Hematopoietic multipotent progenitor cell (in vitro differentiated cells): Measurements from ENCODE around the gene IFI6. TPM values are rescaled to one million over a fixed set of nuclear protein-coding genes. Genes with fewer than 3 reads are reported as not detected.
A peak's percentile ranks its signal among the peaks of the same experiment; 100 is the strongest.

Source experiments
- DNase-seq, 3 donors: peaks; one replicate each; pipeline ENCODE4 v3.0.0-alpha.2; 2011 to 2015; ENCODE audit warnings: low read depth in 2 of 3, low spot score in 2 of 3
- total RNA-seq: library from RNA; depleted of rRNA; stranded (reverse); fragments of >200 nt; gene quantifications from one replicate; pipeline ENCODE4 v1.2.3, GENCODE V29; 2012

The IFI6 gene
- total RNA-seq, 1 donor, result 118 TPM

- no peak for DNase-seq
Observed at GRCh38 chr1:27676410-27676809, 4.4 kb upstream of the IFI6 start.

- DNase-seq, result no peak
Observed at GRCh38 chr1:27672750-27673112, 739 bp upstream of the IFI6 start.

DNA sequence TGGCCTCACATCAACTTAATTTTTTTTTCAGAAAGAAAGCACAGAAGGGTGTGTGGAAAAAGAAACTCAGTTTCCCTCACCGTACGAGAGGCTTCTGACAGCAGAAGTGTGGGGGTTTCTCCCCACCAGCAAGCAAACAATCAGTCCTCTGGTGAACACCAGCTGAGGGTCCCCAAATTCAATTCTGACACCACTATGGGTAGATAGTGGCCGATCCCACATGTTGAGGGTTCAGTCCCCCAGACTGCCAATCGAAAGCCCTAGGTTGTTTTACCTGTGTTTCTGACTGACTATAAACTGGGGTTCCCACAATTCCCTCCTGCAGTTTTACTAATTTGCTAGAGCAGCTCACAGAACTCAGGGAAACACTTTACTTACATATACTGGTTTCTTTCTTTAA is 2.1 kb downstream of the IFI6 start:
- no peak for DNase-seq

DNA sequence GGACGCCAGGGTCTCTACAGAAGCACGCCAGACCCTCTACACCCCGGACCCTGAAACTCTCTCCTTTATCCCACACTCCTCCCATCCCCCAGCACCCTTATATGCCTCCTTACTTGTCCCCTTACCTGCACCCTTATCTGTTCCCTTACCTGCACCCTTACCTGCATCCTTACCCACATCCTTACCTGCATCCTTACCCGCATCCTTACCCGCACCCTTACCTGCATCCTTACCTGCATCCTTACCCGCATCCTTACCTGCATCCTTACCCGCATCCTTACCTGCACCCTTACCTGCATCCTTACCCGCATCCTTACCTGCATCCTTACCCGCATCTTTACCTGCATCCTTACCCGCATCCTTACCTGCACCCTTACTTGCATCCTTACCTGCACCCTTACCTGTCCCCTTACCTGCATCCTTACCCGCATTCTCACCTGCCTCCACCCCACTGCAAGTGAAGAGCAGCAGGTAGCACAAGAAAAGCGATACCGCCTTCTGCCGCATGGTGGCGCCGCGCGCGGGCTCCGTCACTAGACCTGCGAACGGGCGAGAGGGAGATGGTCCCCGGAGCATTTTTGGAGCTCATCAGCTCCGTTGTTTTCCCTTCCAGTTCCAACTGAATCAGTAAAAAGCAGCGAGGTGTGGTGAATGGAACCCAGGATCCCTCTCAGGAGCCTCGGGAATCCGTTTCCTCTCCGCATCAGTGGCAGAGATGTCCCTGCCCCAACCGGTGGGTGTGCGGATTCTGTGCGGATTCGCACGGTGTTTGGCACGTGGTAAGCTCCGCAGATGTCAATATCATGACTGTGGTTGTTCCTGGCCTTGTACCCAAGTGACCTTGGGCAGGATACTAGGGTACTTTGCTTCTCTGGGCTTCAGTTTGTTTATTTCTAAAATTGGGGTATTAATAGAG is 2.9 kb downstream of the IFI6 start:
- DNase-seq, result peak; percentile 68 to 79 (median 72)

GRCh38 chr1:27668121-27668807 is 3.7 kb downstream of the IFI6 start:
- DNase-seq, result no peak

- DNase-seq, result no peak
Observed at GRCh38 chr1:27666791-27667254, 5.2 kb downstream of the IFI6 start.

- DNase-seq, result no peak
Observed at GRCh38 chr1:27666294-27666693, 5.7 kb downstream of the IFI6 start.

- DNase-seq, result no peak
Observed at GRCh38 chr1:27665016-27665651, 6.9 kb downstream of the IFI6 start.

- no peak for DNase-seq
Observed at GRCh38 chr1:27664291-27664690, 7.7 kb downstream of the IFI6 start.

- DNase-seq, result peak; percentile 86 to 93 (median 91)
Observed at GRCh38 chr1:27662707-27663393, 9.1 kb downstream of the IFI6 start.

GRCh38 chr1:27662261-27662660 is 9.7 kb downstream of the IFI6 start:
- DNase-seq, result no peak

DNA sequence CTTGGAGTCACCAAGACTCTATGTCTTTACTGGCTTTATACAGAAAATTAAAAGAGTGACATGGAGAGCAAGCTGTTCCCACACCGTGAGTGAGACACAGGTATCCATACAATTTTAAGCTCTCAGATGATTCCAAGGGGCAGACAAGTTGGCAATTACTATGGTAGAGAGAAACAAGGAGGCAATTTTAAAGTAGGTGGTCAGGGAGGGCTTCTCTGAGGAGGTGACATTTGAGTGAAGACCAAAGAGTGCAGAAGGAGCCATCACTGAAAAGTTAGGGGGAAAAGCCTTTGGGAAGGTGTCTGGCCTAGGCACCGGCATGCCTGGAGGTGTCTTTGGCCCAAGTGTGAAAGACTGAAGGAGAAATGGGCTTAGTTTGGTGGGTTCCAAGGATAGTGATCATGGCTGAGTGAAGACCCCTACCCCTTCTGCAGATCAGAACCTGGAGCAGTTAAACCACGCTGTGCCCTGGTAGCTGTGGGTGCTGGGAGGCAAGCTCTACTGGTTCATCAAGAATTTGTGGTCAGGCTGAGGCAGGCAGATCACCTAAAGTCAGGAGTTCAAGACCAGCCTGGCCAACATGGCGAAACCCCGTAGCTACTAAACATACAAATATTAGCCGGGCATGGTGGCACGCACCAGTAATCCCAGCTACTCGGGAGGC is 10.4 kb downstream of the IFI6 start:
- DNase-seq, result no peak

GRCh38 chr1:27660300-27660835 is 11.6 kb downstream of the IFI6 start:
- no peak for DNase-seq

DNA sequence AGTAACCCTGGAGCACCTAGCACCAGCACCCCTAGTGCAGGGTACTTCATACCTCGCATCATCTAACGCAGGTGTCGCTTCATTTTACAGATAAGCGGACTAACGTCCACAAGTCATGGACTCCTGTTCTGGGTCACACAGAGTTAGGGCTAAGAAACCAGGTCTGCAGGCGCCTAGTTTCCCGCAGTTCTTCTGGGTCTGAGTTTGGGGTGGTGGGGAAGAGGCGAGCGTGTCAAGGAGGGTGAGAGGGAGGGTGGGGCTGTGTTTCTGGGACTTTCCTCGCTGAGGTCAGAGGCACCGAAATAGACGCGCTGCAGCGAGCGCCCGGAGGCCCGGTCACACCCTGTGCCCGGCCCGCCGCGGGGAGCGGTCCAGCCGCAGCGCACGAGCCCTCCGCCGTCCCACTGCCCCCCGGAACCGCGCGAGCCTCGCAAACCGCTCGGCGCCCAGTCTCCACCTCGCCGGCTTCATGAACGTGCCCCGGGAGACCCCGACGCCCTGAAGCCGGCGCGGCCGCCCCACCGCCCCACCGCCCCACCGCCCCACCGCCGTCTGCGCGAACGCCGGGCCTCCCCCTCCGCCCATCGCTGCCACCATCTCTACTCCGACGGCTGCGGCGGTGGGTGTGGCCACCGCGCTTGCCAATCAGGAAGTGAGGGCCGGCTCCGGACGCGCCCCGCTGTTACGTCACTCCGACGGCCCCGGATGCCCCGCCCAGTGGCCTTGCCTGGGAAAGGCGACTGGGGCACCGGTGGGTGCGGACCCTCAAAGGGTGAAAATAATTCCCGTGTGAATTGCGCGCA is 12.3 kb downstream of the IFI6 start:
- DNase-seq, result peak; percentile 68 to 86 (median 85)

DNA sequence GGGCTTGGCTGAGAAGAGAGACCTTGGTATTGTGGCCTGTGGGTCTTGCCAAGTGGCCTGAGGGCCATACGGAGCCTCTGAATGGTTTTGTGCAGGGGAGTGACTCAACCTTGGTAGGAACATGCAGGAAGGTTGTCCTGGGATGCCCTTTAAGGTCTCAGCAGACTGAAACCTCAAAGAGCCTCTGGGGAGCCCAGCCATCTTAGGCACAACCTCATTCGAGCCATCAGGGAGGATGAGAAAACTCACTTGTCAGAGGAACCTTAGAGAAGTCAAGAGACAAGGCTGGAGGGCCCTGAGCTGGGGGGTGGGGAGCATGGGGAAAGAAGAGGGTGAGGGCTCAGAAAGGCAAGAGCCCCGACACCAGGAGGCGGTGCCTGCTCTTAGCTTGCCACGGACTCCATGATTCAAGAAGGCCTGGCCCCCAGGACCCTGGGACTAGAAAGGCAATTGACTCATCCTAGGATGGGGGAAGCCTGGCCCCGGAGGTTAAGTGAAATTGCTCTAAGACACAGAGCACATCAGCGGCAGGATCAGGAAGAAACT is 13.0 kb downstream of the IFI6 start:
- peak in 1 of 3 donors; percentile 44 for DNase-seq

DNA sequence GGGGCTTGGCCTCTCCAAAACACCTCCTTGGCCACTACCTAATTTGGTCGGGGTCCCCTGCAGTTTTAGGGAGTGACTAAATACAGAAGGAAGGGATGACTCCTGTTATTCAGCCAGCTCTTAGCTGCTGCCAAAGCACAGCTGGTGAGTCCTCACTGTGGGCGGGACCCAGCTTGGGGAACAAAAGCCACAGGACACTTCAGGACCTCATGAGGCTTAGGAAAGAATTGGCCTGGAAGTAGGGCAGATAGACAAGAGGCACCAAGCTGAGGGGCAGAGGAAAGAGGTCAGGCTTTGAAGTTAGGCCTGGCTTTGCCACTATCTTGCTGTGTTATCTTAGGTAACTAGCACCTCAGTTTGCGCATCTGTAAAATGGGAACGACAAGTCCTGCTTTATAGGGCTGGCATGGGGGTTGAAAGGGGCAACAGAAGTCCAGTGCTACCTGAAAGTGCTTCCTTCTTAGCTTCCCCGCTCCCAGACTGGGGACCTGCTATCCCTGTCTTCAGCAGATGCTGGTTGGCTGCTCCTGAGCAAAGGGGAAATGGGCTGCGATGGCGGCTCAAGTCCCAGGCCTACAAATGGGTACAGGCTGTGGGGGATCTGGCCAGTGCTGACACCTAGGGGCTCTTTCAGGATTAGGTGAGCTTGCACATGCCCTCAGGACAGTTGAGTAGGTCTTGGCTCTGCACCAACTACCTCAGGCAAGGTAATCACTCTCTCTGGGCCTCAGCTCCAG is 15.7 kb downstream of the IFI6 start:
- DNase-seq, result peak in 2 of 3 donors; percentile 47 to 54

GRCh38 chr1:27655151-27655937 is 16.6 kb downstream of the IFI6 start:
- DNase-seq, result no peak
